ENCODE data around the gene DNM3. TPM values are rescaled to one million over a fixed set of nuclear protein-coding genes. Genes with fewer than 3 reads are reported as not detected.

DNM3 gene
- total RNA-seq, 1 donor from 2014 or later = 4.7 TPM

GRCh38 chr1:172277989-172278388, 436.7 kb downstream of the DNM3 start:
- H2AFZ ChIP-seq (ENCODE audit: low read depth, low read length) = no peak overlapping the region
- H3K27me3 Mint-ChIP-seq (ENCODE audit: low read depth, unreplicated experiment) = no peaks in the 10 kb centered on the region
- H3K36me3 ChIP-seq (ENCODE audit: insufficient read depth, low read length) = no peaks in the 10 kb centered on the region
- peak overlapping the region; percentile 64 for H3K9ac ChIP-seq (ENCODE audit: low read length)
- H3K4me2 ChIP-seq (ENCODE audit: low read length) = peak overlapping the region; percentile 50
- peak overlapping the region; percentile 77 for H3K27ac Mint-ChIP-seq (ENCODE audit: unreplicated experiment)
- no peak overlapping the region for H3K4me3 ChIP-seq (ENCODE audit: insufficient read depth, low read depth, low read length)
- H3K4me1 Mint-ChIP-seq (ENCODE audit: low read depth, unreplicated experiment) = peaks cover 65% of the 10 kb centered on the region
- H3K36me3 Mint-ChIP-seq (ENCODE audit: low read depth, unreplicated experiment) = peaks cover under 1% of the 10 kb centered on the region
- TF ChIP-seq EZH2 (IDR thresholded peaks at IDR 0.05; ENCODE audit: insufficient read depth, low read length) = no peak
- TF ChIP-seq CTCF (IDR thresholded peaks at IDR 0.05; ENCODE audit: insufficient read depth, low read depth, low read length) = no peak
- FAIRE-seq (no peak), DNase-seq (ENCODE audit: low read depth) (peak; percentile 63)
- no peaks in the 10 kb centered on the region for H3K9me3 ChIP-seq (ENCODE audit: insufficient read depth, low read depth, low read length)
- no peak overlapping the region for H3K4me3 Mint-ChIP-seq (ENCODE audit: unreplicated experiment)
- peaks cover 29% of the 10 kb centered on the region for H3K4me1 ChIP-seq (ENCODE audit: insufficient read depth, low read length)
- peaks cover 6% of the 10 kb centered on the region for H3K9me3 Mint-ChIP-seq (ENCODE audit: unreplicated experiment)
- H3K27ac ChIP-seq (ENCODE audit: low read depth, low read length) = peak overlapping the region; percentile 75
- H4K20me1 ChIP-seq (ENCODE audit: insufficient read depth, low read length) = no peaks in the 10 kb centered on the region
- H3K27me3 ChIP-seq (ENCODE audit: insufficient read depth, low read length) = no peaks in the 10 kb centered on the region
- no peaks in the 10 kb centered on the region for H3K79me2 ChIP-seq (ENCODE audit: insufficient read depth, low read length)

- Mint-ChIP-seq H3K36me3 (ENCODE audit: low read depth, unreplicated experiment) (peaks cover 2% of the 10 kb centered on the region), H3K27ac (ENCODE audit: unreplicated experiment) (peak overlapping the region; percentile 77), H3K9me3 (ENCODE audit: unreplicated experiment) (peaks cover 6% of the 10 kb centered on the region), H3K27me3 (ENCODE audit: low read depth, unreplicated experiment) (no peaks in the 10 kb centered on the region), H3K4me3 (ENCODE audit: unreplicated experiment) (no peak overlapping the region), H3K4me1 (ENCODE audit: low read depth, unreplicated experiment) (peaks cover 62% of the 10 kb centered on the region)
- Histone ChIP-seq H3K9ac (ENCODE audit: low read length) (peak overlapping the region; percentile 64), H3K9me3 (ENCODE audit: insufficient read depth, low read depth, low read length) (no peaks in the 10 kb centered on the region), H3K4me1 (ENCODE audit: insufficient read depth, low read length) (peaks cover 29% of the 10 kb centered on the region), H3K36me3 (ENCODE audit: insufficient read depth, low read length) (no peaks in the 10 kb centered on the region), H3K79me2 (ENCODE audit: insufficient read depth, low read length) (no peaks in the 10 kb centered on the region), H2AFZ (ENCODE audit: low read depth, low read length) (no peak overlapping the region), H3K4me2 (ENCODE audit: low read length) (peak overlapping the region; percentile 50), H3K4me3 (ENCODE audit: insufficient read depth, low read depth, low read length) (no peak overlapping the region), H3K27ac (ENCODE audit: low read depth, low read length) (peak overlapping the region; percentile 75), H3K27me3 (ENCODE audit: insufficient read depth, low read length) (no peaks in the 10 kb centered on the region), H4K20me1 (ENCODE audit: insufficient read depth, low read length) (no peaks in the 10 kb centered on the region)
- no peak for TF ChIP-seq EZH2 (IDR thresholded peaks at IDR 0.05; ENCODE audit: insufficient read depth, low read length)
- TF ChIP-seq CTCF (IDR thresholded peaks at IDR 0.05; ENCODE audit: insufficient read depth, low read depth, low read length) = no peak
- DNase-seq (ENCODE audit: low read depth) (peak; percentile 83), FAIRE-seq (peak; percentile 86)
These were observed 437.2 kb downstream of the DNM3 start for GRCh38 chr1:172278478-172278877.

- peak overlapping the region; percentile 6 for H3K9ac ChIP-seq (ENCODE audit: low read length)
- no peaks in the 10 kb centered on the region for H3K79me2 ChIP-seq (ENCODE audit: insufficient read depth, low read length)
- peaks cover 29% of the 10 kb centered on the region for H3K4me1 ChIP-seq (ENCODE audit: insufficient read depth, low read length)
- no peaks in the 10 kb centered on the region for H3K9me3 ChIP-seq (ENCODE audit: insufficient read depth, low read depth, low read length)
- H2AFZ ChIP-seq (ENCODE audit: low read depth, low read length) = no peak overlapping the region
- H4K20me1 ChIP-seq (ENCODE audit: insufficient read depth, low read length) = no peaks in the 10 kb centered on the region
- H3K27ac ChIP-seq (ENCODE audit: low read depth, low read length) = peak overlapping the region; percentile 58
- H3K4me1 Mint-ChIP-seq (ENCODE audit: low read depth, unreplicated experiment) = peaks cover 54% of the 10 kb centered on the region
- H3K27me3 ChIP-seq (ENCODE audit: insufficient read depth, low read length) = no peaks in the 10 kb centered on the region
- H3K4me2 ChIP-seq (ENCODE audit: low read length) = peak overlapping the region; percentile 42
- H3K27ac Mint-ChIP-seq (ENCODE audit: unreplicated experiment) = peak overlapping the region; percentile 97
- H3K4me3 ChIP-seq (ENCODE audit: insufficient read depth, low read depth, low read length) = no peak overlapping the region
- H3K36me3 ChIP-seq (ENCODE audit: insufficient read depth, low read length) = no peaks in the 10 kb centered on the region
- FAIRE-seq = peak; percentile 32
- H3K27me3 Mint-ChIP-seq (ENCODE audit: low read depth, unreplicated experiment) = no peaks in the 10 kb centered on the region
- no peak for TF ChIP-seq CTCF (IDR thresholded peaks at IDR 0.05; ENCODE audit: insufficient read depth, low read depth, low read length)
- no peak for TF ChIP-seq EZH2 (IDR thresholded peaks at IDR 0.05; ENCODE audit: insufficient read depth, low read length)
- H3K36me3 Mint-ChIP-seq (ENCODE audit: low read depth, unreplicated experiment) = peaks cover 2% of the 10 kb centered on the region
- peaks cover 6% of the 10 kb centered on the region for H3K9me3 Mint-ChIP-seq (ENCODE audit: unreplicated experiment)
- H3K4me3 Mint-ChIP-seq (ENCODE audit: unreplicated experiment) = peak overlapping the region; percentile 71
- DNase-seq (ENCODE audit: low read depth) = peak; percentile 77
These were observed 438.8 kb downstream of the DNM3 start for GRCh38 chr1:172279939-172280636.
